NCI-H82 (cell line): ENCODE results near the gene GSTM5.
"Not testable (repeated sequence)": the region's sequence is repeated elsewhere in the genome, so short reads cannot be mapped to it uniquely, and the experiment has no call there.

Experiments
- DNase-seq: peaks from one replicate; lab custom pipeline; 2025; lab: John Stamatoyannopoulos, UW

The GSTM5 gene

GRCh38 chr1:109728870-109729269 lies 16.8 kb downstream of the GSTM5 start:
- DNase-seq = no peak

- DNase-seq = no peak
These were observed 18.6 kb downstream of the GSTM5 start for GRCh38 chr1:109730666-109731065.

- DNase-seq = no peak
These were observed 20.4 kb downstream of the GSTM5 start for GRCh38 chr1:109732390-109732881.

GRCh38 chr1:109733236-109733870 lies 21.3 kb downstream of the GSTM5 start:
- no peak for DNase-seq

- peak; percentile 85 for DNase-seq
These were observed 27.9 kb downstream of the GSTM5 start for GRCh38 chr1:109739738-109740614.

- DNase-seq = no peak
These were observed 28.7 kb downstream of the GSTM5 start, which contains the start of gene GSTM3 for GRCh38 chr1:109740615-109741373. Gene GSTM3, minus strand, starts transcription at chr1:109741038. Its CDS starts 751 bp downstream, at chr1:109740287.

GRCh38 chr1:109748311-109748710 lies 36.3 kb downstream of the GSTM5 start:
- DNase-seq = not testable (repeated sequence)

- no peak for DNase-seq
These were observed 37.2 kb downstream of the GSTM5 start for GRCh38 chr1:109749221-109749620.

GRCh38 chr1:109750241-109750882 lies 38.3 kb downstream of the GSTM5 start:
- no peak for DNase-seq

- DNase-seq = peak; percentile 27
These were observed 38.9 kb downstream of the GSTM5 start for GRCh38 chr1:109750920-109751319.

- no peak for DNase-seq
These were observed 39.6 kb downstream of the GSTM5 start for GRCh38 chr1:109751531-109752260.

GRCh38 chr1:109754738-109755137 lies 42.7 kb downstream of the GSTM5 start:
- DNase-seq = no peak

GRCh38 chr1:109756325-109756724 lies 44.3 kb downstream of the GSTM5 start:
- DNase-seq = not testable (repeated sequence)

GRCh38 chr1:109756848-109757521 lies 44.9 kb downstream of the GSTM5 start:
- no peak for DNase-seq

- no peak for DNase-seq
These were observed 46.1 kb downstream of the GSTM5 start for GRCh38 chr1:109757936-109758786.

- no peak for DNase-seq
These were observed 47.7 kb downstream of the GSTM5 start for GRCh38 chr1:109759513-109760334.

- no peak for DNase-seq
These were observed 48.7 kb downstream of the GSTM5 start for GRCh38 chr1:109760581-109761226.
